ENCODE results near the gene SPDYC.

The SPDYC gene

DNA sequence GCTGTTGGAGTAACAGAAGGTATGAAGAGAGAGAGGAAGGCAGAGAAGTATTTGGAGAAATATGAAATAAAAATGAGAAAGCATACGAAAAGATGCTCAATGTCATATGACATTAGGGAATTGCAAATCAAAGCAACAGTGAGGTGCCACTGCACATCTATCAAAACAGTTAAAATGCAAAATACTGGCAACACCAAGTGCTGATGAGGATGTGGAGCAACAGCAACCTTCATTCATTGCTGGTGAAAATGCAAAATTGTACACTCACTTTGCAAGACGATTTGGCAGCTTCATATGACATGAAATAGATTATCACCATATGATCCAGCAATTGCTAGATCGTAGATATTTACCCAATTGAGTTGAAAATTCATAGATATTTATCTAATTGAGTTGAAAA, 9.4 kb upstream of the SPDYC start:
- ChIA-PET CTCF (interaction anchor here (1.1 kb wide), 1 partner anchor 45 kb away, joined by 3 read pairs; no protein-coding TSS in a partner anchor), POLR2A (no interaction called here)
- TF ChIP-seq, protein P1, sequence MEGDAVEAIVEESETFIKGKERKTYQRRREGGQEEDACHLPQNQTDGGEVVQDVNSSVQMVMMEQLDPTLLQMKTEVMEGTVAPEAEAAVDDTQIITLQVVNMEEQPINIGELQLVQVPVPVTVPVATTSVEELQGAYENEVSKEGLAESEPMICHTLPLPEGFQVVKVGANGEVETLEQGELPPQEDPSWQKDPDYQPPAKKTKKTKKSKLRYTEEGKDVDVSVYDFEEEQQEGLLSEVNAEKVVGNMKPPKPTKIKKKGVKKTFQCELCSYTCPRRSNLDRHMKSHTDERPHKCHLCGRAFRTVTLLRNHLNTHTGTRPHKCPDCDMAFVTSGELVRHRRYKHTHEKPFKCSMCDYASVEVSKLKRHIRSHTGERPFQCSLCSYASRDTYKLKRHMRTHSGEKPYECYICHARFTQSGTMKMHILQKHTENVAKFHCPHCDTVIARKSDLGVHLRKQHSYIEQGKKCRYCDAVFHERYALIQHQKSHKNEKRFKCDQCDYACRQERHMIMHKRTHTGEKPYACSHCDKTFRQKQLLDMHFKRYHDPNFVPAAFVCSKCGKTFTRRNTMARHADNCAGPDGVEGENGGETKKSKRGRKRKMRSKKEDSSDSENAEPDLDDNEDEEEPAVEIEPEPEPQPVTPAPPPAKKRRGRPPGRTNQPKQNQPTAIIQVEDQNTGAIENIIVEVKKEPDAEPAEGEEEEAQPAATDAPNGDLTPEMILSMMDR (IDR thresholded peaks at IDR 0.05; ENCODE audit: insufficient read depth, low read length, missing control alignments), result no peak
- no peak for DNase-seq (ENCODE audit: low read depth, low spot score)
- H3K4me3 ChIP-seq (ENCODE audit: low read depth, low read length), result no peak overlapping the region

DNA sequence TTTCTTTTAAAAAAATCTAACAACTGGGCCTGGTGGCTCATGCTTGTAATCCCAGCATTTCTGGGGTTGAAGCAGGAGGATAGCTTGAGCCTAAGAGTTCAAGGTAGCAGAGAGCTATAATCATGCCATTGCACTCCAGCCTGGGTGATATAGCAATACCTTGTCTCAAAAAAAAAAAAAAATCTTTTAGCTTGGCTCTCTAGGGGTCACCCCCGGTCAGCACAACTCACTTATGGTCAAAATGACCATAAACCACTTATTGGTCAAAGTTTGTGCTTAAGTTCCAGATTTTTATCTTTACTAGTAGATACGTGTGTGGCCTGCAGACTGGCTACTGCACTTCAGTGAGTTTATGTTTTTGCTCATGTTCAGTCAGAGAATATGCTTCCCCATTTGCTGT, 6.3 kb upstream of the SPDYC start:
- no peak for DNase-seq (ENCODE audit: low read depth, low spot score)
- TF ChIP-seq, protein P1 (IDR thresholded peaks at IDR 0.05; ENCODE audit: insufficient read depth, low read length, missing control alignments), result no peak
- H3K4me3 ChIP-seq (ENCODE audit: low read depth, low read length), result no peak overlapping the region
- ChIA-PET CTCF (interaction anchor here (1.3 kb wide), 1 partner anchor 40 kb away, joined by 4 read pairs; no protein-coding TSS in a partner anchor), POLR2A (no interaction called here)

- CTCF ChIA-PET, result interaction anchor here (0.9 to 1.3 kb wide), 3 partner anchors 9 to 16 kb away, joined by 3 to 4 read pairs (median 3); partner anchors contain the start of gene CAPN1
These were observed 4.4 kb upstream of the SPDYC start for GRCh38 chr11:65165410-65166317.

GRCh38 chr11:65166893-65167292, 3.1 kb upstream of the SPDYC start:
- TF ChIP-seq, protein P1 (IDR thresholded peaks at IDR 0.05; ENCODE audit: insufficient read depth, low read length, missing control alignments), result no peak
- POLR2A ChIA-PET, result no interaction called here
- CTCF ChIA-PET, result no interaction called here
- no peak overlapping the region for H3K4me3 ChIP-seq (ENCODE audit: low read depth, low read length)
- no peak for DNase-seq (ENCODE audit: low read depth, low spot score)

More at GRCh38 chr11:65165410-65166317, 4.4 kb upstream of the SPDYC start:
- DNase-seq (ENCODE audit: low read depth, low spot score), result no peak
- H3K4me3 ChIP-seq (ENCODE audit: low read depth, low read length), result no peak overlapping the region
- TF ChIP-seq, protein P1 (IDR thresholded peaks at IDR 0.05; ENCODE audit: insufficient read depth, low read length, missing control alignments), result no peak
- POLR2A ChIA-PET, result no interaction called here

- TF ChIP-seq, protein P1 (IDR thresholded peaks at IDR 0.05; ENCODE audit: insufficient read depth, low read length, missing control alignments), result no peak
- H3K4me3 ChIP-seq (ENCODE audit: low read depth, low read length), result no peak overlapping the region
- no peak for DNase-seq (ENCODE audit: low read depth, low spot score)
- ChIA-PET CTCF (no interaction called here), POLR2A (no interaction called here)
These were observed 2.4 kb upstream of the SPDYC start for GRCh38 chr11:65167656-65168055.

GRCh38 chr11:65169164-65169641, 830 bp upstream of the SPDYC start:
- DNase-seq (ENCODE audit: low read depth, low spot score), result no peak
- ChIA-PET POLR2A (interaction anchor here (0.9 to 1.2 kb wide), 2 partner anchors 34 to 47 kb away, joined by 3 to 4 read pairs; partner anchors contain the start of genes FAU and MRPL49), CTCF (interaction anchor here (0.7 to 1.4 kb wide), 3 partner anchors 10 to 34 kb away, joined by 3 to 4 read pairs (median 3); no protein-coding TSS in a partner anchor)
- TF ChIP-seq, protein P1 (IDR thresholded peaks at IDR 0.05; ENCODE audit: insufficient read depth, low read length, missing control alignments), result no peak
- H3K4me3 ChIP-seq (ENCODE audit: low read depth, low read length), result no peak overlapping the region

Measured in AG04449 (cell line).